Astrocyte (in vitro differentiated cells and primary cell): ENCODE measurements around the gene ARL8B. TPM values are rescaled to one million over a fixed set of nuclear protein-coding genes. Genes with fewer than 3 reads are reported as not detected.
"Not testable (repeated sequence)": the region's sequence is repeated elsewhere in the genome, so short reads cannot be mapped to it uniquely, and the experiment has no call there.

ENCODE experiments used
- DNase-seq: peaks from one replicate; pipeline ENCODE4 v3.0.0-alpha.2; 2010; ENCODE audit warnings: low read depth
- FAIRE-seq: peaks from 2 replicates; lab custom pipeline; 2011; peaks lifted over from hg19 to GRCh38; lab: Jason Lieb, UNC
- H2AFZ ChIP-seq: 2 replicates; pipeline ENCODE4 v1.6.0; 2012; ENCODE audit warnings: low read depth, low read length, inconsistent platforms
- H3K27ac ChIP-seq: 2 replicates; pipeline ENCODE4 v1.5.1; 2011; ENCODE audit warnings: low read depth, low read length, inconsistent platforms
- H3K27me3 ChIP-seq: 2 replicates; pipeline ENCODE4 v1.6.0; 2011; ENCODE audit warnings: low read length, inconsistent platforms; ENCODE audit not compliant: insufficient read depth
- H3K36me3 ChIP-seq: 2 replicates; pipeline ENCODE4 v1.5.1; 2011; ENCODE audit warnings: low read length, inconsistent platforms; ENCODE audit not compliant: insufficient read depth
- H3K4me1 ChIP-seq: 2 replicates; pipeline ENCODE4 v1.5.1; 2011; ENCODE audit warnings: low read length, inconsistent platforms; ENCODE audit not compliant: insufficient read depth
- H3K4me2 ChIP-seq: 2 replicates; pipeline ENCODE4 v1.6.0; 2012; ENCODE audit warnings: low read length, inconsistent platforms
- H3K4me3 ChIP-seq: 2 replicates; pipeline ENCODE4 v1.5.1; 2011; ENCODE audit warnings: low read depth, mild to moderate bottlenecking, low read length, inconsistent platforms; ENCODE audit not compliant: insufficient read depth
- H3K79me2 ChIP-seq: 2 replicates; pipeline ENCODE4 v1.6.0; 2012; ENCODE audit warnings: mild to moderate bottlenecking, low read length, inconsistent platforms; ENCODE audit not compliant: insufficient read depth
- H3K9ac ChIP-seq: 2 replicates; pipeline ENCODE4 v1.6.0; 2012; ENCODE audit warnings: mild to moderate bottlenecking, low read length, inconsistent platforms
- H3K9me3 ChIP-seq: 2 replicates; pipeline ENCODE4 v1.5.1; 2012; ENCODE audit warnings: low read depth, mild to moderate bottlenecking, low read length, inconsistent platforms; ENCODE audit not compliant: insufficient read depth
- H4K20me1 ChIP-seq: 2 replicates; pipeline ENCODE4 v1.6.0; 2012; ENCODE audit warnings: low read length, inconsistent platforms; ENCODE audit not compliant: insufficient read depth
- H3K27ac Mint-ChIP-seq: one replicate; pipeline ENCODE4 v1.8.0; 2021; ENCODE audit warnings: mild to moderate bottlenecking, mixed read lengths; ENCODE audit not compliant: unreplicated experiment
- H3K27me3 Mint-ChIP-seq: one replicate; pipeline ENCODE4 v1.8.0; 2021; ENCODE audit warnings: low read depth, mixed read lengths; ENCODE audit not compliant: unreplicated experiment
- H3K36me3 Mint-ChIP-seq: one replicate; pipeline ENCODE4 v1.8.0; 2021; ENCODE audit warnings: low read depth, mixed read lengths; ENCODE audit not compliant: unreplicated experiment
- H3K4me1 Mint-ChIP-seq: one replicate; pipeline ENCODE4 v1.8.0; 2021; ENCODE audit warnings: low read depth, mixed read lengths; ENCODE audit not compliant: unreplicated experiment
- H3K4me3 Mint-ChIP-seq: one replicate; pipeline ENCODE4 v1.8.0; 2021; ENCODE audit warnings: mild to moderate bottlenecking, moderate library complexity, mixed read lengths; ENCODE audit not compliant: unreplicated experiment
- H3K9me3 Mint-ChIP-seq: one replicate; pipeline ENCODE4 v1.8.0; 2021; ENCODE audit warnings: mild to moderate bottlenecking, mixed read lengths; ENCODE audit not compliant: unreplicated experiment
- EZH2 ChIP-seq: IDR thresholded peaks from 2 replicates; pipeline ENCODE4 v1.6.1; 2012; ENCODE audit warnings: mild to moderate bottlenecking, low read length, inconsistent platforms; ENCODE audit not compliant: insufficient read depth
- total RNA-seq: library from RNA; stranded (reverse); gene quantifications from 2 replicates; pipeline ENCODE4 v1.2.1, GENCODE V29; 2021
- TF ChIP-seq, protein P1 (sequence below): IDR thresholded peaks from 2 replicates; pipeline ENCODE4 v1.5.1; 2011; ENCODE audit warnings: low read depth, mild to moderate bottlenecking, inconsistent platforms, low read length, moderate library complexity; ENCODE audit not compliant: insufficient read depth

Gene ARL8B
- total RNA-seq, 1 donor from 2014 or later = 64.1 TPM

- no peak overlapping the region for H3K4me3 ChIP-seq
- FAIRE-seq (no peak), DNase-seq (no peak)
- H3K79me2 ChIP-seq = no peaks in the 10 kb centered on the region
- Mint-ChIP-seq H3K4me1 (no peaks in the 10 kb centered on the region), H3K36me3 (no peaks in the 10 kb centered on the region), H3K4me3 (no peak overlapping the region), H3K9me3 (no peaks in the 10 kb centered on the region), H3K27ac (no peak overlapping the region), H3K27me3 (peaks cover 4% of the 10 kb centered on the region)
- TF ChIP-seq EZH2 = no peak
- TF ChIP-seq, protein P1, sequence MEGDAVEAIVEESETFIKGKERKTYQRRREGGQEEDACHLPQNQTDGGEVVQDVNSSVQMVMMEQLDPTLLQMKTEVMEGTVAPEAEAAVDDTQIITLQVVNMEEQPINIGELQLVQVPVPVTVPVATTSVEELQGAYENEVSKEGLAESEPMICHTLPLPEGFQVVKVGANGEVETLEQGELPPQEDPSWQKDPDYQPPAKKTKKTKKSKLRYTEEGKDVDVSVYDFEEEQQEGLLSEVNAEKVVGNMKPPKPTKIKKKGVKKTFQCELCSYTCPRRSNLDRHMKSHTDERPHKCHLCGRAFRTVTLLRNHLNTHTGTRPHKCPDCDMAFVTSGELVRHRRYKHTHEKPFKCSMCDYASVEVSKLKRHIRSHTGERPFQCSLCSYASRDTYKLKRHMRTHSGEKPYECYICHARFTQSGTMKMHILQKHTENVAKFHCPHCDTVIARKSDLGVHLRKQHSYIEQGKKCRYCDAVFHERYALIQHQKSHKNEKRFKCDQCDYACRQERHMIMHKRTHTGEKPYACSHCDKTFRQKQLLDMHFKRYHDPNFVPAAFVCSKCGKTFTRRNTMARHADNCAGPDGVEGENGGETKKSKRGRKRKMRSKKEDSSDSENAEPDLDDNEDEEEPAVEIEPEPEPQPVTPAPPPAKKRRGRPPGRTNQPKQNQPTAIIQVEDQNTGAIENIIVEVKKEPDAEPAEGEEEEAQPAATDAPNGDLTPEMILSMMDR = no peak
- H3K27me3 ChIP-seq = peaks cover 3% of the 10 kb centered on the region
- no peak overlapping the region for H2AFZ ChIP-seq
- no peak overlapping the region for H3K9ac ChIP-seq
- H3K9me3 ChIP-seq = no peaks in the 10 kb centered on the region
- H3K36me3 ChIP-seq = no peaks in the 10 kb centered on the region
- H3K4me2 ChIP-seq = no peak overlapping the region
- no peaks in the 10 kb centered on the region for H4K20me1 ChIP-seq
- no peaks in the 10 kb centered on the region for H3K4me1 ChIP-seq
- no peak overlapping the region for H3K27ac ChIP-seq
Measured at GRCh38 chr3:5110337-5110736, 11.8 kb upstream of the ARL8B start.

GRCh38 chr3:5112043-5112442, 10.0 kb upstream of the ARL8B start:
- DNase-seq = no peak
- H3K79me2 ChIP-seq = no peaks in the 10 kb centered on the region
- H2AFZ ChIP-seq = no peak overlapping the region
- no peaks in the 10 kb centered on the region for H3K36me3 Mint-ChIP-seq
- H3K27me3 Mint-ChIP-seq = peaks cover 4% of the 10 kb centered on the region
- no peak overlapping the region for H3K4me3 Mint-ChIP-seq
- no peak for TF ChIP-seq EZH2
- TF ChIP-seq, protein P1 = no peak
- H3K27me3 ChIP-seq = no peaks in the 10 kb centered on the region
- no peak overlapping the region for H3K27ac ChIP-seq
- no peaks in the 10 kb centered on the region for H3K4me1 Mint-ChIP-seq
- H3K4me1 ChIP-seq = no peaks in the 10 kb centered on the region
- no peak for FAIRE-seq
- H3K27ac Mint-ChIP-seq = no peak overlapping the region
- H3K9ac ChIP-seq = no peak overlapping the region
- no peaks in the 10 kb centered on the region for H3K9me3 ChIP-seq
- H3K4me3 ChIP-seq = no peak overlapping the region
- H3K9me3 Mint-ChIP-seq = no peaks in the 10 kb centered on the region
- no peaks in the 10 kb centered on the region for H4K20me1 ChIP-seq
- no peaks in the 10 kb centered on the region for H3K36me3 ChIP-seq
- no peak overlapping the region for H3K4me2 ChIP-seq

GRCh38 chr3:5113726-5114125, 8.4 kb upstream of the ARL8B start:
- H3K9me3 Mint-ChIP-seq, H3K4me3 Mint-ChIP-seq, H3K36me3 ChIP-seq, H3K27ac Mint-ChIP-seq, FAIRE-seq, H3K27ac ChIP-seq, H3K36me3 Mint-ChIP-seq, H3K79me2 ChIP-seq, H3K27me3 ChIP-seq, H3K4me1 ChIP-seq, H3K27me3 Mint-ChIP-seq, H3K9me3 ChIP-seq, H4K20me1 ChIP-seq, H3K4me3 ChIP-seq, DNase-seq, H3K9ac ChIP-seq, H3K4me1 Mint-ChIP-seq, H3K4me2 ChIP-seq, H2AFZ ChIP-seq: not testable (repeated sequence)
